Skeletal muscle tissue (tissue), 4 donors: Measurements from ENCODE around the gene PPIF. TPM values are rescaled to one million over a fixed set of nuclear protein-coding genes. Genes with fewer than 3 reads are reported as not detected.

Source experiments
- H3K27ac ChIP-seq: one replicate; pipeline ENCODE4 v1.7.0; 2013; ENCODE audit warnings: mild to moderate bottlenecking, low read depth, low read length, inconsistent platforms
- H3K27me3 ChIP-seq, 3 donors: one replicate each; pipeline ENCODE4 v1.7.0; 2013; ENCODE audit warnings: low read length in 3 of 3; ENCODE audit not compliant: control insufficient read depth in 3 of 3, insufficient read depth in 3 of 3
- H3K36me3 ChIP-seq, 3 donors: one replicate each; pipeline ENCODE4 v1.7.0; 2013; ENCODE audit warnings: low read length in 3 of 3; ENCODE audit not compliant: control insufficient read depth in 3 of 3, insufficient read depth in 3 of 3
- H3K4me1 ChIP-seq, 3 donors: one replicate each; pipeline ENCODE4 v1.7.0; 2013; ENCODE audit warnings: low read length in 3 of 3, mild to moderate bottlenecking in 3 of 3; ENCODE audit not compliant: control insufficient read depth in 3 of 3, insufficient read depth in 3 of 3
- H3K4me3 ChIP-seq, 3 donors: one replicate each; pipeline ENCODE4 v1.7.0; 2013; ENCODE audit warnings: low read length in 3 of 3
- H3K9ac ChIP-seq, 3 donors: one replicate each; pipeline ENCODE4 v1.7.0; 2013; ENCODE audit warnings: low read length in 3 of 3, mild to moderate bottlenecking in 3 of 3, moderate library complexity in 2 of 3, low read depth in 1 of 3
- H3K9me3 ChIP-seq, 3 donors: one replicate each; pipeline ENCODE4 v1.7.0; 2013; ENCODE audit warnings: low read length in 3 of 3; ENCODE audit not compliant: control insufficient read depth in 3 of 3
- total RNA-seq: library from RNA; depleted of rRNA; stranded (reverse); fragments of >200 nt; gene quantifications from one replicate; pipeline ENCODE4 v1.2.3, GENCODE V29; 2014
- donor health status: Osteomylitis.

Gene PPIF
- total RNA-seq, 1 donor from 2014 or later: 9.9 TPM

DNA sequence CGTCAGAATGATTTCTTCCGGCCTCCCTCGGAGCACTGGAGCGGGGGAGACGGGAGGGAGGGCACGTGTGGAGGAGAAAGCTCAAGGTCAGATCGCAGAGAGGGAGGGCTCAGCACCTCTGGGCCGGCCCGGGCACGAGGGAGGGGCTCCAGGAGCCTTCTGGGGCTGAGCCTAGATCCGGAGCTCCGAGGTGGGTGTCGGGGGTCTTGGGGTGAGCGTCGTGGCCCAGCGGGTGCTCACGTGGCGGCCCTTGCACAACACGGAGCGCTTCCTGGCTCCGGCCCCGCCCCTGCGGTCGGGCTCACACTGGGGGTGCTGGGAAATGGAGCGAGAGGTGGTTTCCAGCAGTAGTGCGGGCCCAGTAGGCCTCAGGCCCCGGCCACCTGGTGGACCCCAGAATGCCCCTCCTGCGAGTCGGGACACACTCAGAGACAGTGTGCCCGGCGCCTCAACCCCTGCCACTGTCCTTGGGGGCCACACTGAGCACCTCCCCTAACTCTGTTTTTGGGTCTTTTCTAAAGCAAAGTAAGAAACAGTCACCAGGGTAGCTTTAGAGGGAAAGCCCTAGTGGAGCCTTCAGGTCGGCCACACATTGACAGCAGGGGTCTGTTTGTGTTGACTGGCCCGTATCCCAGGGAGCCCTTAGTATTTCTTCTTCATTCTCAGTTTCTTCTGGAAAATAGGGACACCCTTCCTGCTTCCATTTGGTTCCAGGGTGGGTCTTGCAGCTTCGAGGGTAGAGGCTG lies 798 bp downstream of the PPIF start:
- Histone ChIP-seq H3K9me3 (no peaks in the 10 kb centered on the region), H3K27ac (peak overlapping the region; percentile 90), H3K36me3 (peaks cover 36 to 38% (median 36%) of the 10 kb centered on the region in 3 donors), H3K9ac (peak overlapping the region; percentile 87 to 95 (median 93)), H3K4me1 (peaks cover 14 to 33% (median 26%) of the 10 kb centered on the region in 3 donors), H3K27me3 (no peaks in the 10 kb centered on the region), H3K4me3 (peak overlapping the region; percentile 79 to 87 (median 86))

- peak overlapping the region; percentile 79 to 87 (median 86) for H3K4me3 ChIP-seq
- peaks cover 38 to 44% (median 41%) of the 10 kb centered on the region in 3 donors for H3K36me3 ChIP-seq
- H3K9ac ChIP-seq: peak overlapping the region; percentile 87 to 95 (median 93)
- peaks cover 12 to 31% (median 21%) of the 10 kb centered on the region in 3 donors for H3K4me1 ChIP-seq
- no peaks in the 10 kb centered on the region for H3K9me3 ChIP-seq
- no peaks in the 10 kb centered on the region for H3K27me3 ChIP-seq
- peak overlapping the region; percentile 90 for H3K27ac ChIP-seq
Measured at GRCh38 chr10:79348640-79348988, 1.3 kb downstream of the PPIF start.

GRCh38 chr10:79349072-79349491 lies 1.8 kb downstream of the PPIF start:
- peaks cover 12 to 36% (median 21%) of the 10 kb centered on the region in 3 donors for H3K4me1 ChIP-seq
- peak overlapping the region in 2 of 3 donors; percentile 30 to 95 for H3K9ac ChIP-seq

DNA sequence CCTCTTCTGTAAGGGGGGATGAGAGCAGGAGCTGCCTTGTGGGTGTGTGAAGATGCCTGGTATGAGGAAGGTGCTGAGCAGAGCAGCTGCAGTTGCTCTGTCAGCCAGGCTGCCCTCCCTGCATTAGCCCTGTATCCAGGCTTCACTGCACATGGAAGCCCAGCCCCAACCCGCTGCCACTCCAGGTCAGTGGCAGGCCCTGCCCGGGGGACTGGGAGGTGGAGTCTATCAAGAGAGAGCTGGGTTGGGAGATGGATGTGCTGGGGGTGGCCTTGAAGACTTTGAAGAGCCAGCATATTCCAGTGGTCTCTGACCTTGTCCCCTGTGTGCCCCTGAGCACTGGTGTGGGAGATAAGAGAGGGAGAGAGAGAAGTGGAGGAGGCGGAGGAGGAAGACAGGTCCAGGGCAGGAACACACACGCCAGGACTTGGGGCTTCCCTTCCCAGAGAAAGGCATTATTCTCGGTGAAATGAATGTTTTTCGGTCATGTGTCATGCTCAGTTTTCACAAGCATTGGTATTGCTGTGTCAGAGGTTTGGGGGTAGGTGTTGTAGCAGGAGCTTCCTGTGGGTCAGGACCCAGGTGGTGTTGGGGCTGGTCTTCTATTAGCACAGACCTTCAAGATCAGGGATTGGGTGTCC lies 2.6 kb downstream of the PPIF start:
- H3K9ac ChIP-seq: no peak overlapping the region
- H3K36me3 ChIP-seq: peaks cover 50 to 55% (median 53%) of the 10 kb centered on the region in 3 donors
- H3K4me1 ChIP-seq: peaks cover 12 to 36% (median 25%) of the 10 kb centered on the region in 3 donors
- H3K27ac ChIP-seq: no peak overlapping the region
- no peaks in the 10 kb centered on the region for H3K9me3 ChIP-seq
- no peaks in the 10 kb centered on the region for H3K27me3 ChIP-seq
- H3K4me3 ChIP-seq: no peak overlapping the region

More at GRCh38 chr10:79349072-79349491, 1.8 kb downstream of the PPIF start:
- no peak overlapping the region for H3K4me3 ChIP-seq
- peak overlapping the region; percentile 90 for H3K27ac ChIP-seq
- H3K9me3 ChIP-seq: no peaks in the 10 kb centered on the region
- H3K36me3 ChIP-seq: peaks cover 43 to 48% (median 46%) of the 10 kb centered on the region in 3 donors
- H3K27me3 ChIP-seq: no peaks in the 10 kb centered on the region

DNA sequence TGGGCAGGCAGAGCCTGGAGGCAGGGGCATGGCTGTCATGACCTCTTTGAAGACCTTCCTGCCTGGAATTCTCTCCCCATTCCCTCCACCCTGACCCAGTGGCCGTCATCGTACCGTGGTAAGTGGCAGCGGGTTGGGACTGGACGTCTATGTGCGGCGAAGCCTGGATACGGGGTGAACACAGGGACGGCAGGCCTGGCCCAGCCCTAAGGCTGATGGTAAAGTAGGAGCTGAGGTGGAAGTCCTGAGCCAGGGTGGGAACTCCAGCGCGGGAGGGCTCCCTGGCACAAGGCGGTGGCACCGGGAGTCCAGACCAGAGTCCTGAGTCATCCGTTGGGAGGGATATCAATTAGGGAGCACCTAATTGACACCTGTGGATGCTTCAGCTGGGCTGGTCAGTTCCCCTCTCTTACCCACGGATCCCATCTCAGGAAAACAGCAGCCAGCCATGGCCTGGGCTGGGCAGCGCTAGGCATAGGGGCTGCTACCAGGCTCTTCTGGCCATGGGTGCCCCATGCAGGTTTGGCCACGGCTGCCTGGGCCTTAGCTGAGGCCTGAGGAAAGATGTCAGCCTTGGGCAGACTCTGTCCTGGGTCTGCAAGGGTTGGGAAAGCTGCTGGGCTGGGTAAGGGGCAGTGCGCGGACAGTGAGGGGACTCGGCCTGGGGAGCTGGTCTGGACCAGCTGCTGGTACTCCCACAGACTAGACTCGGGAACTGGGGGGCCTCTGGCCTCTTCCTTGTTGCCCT lies 3.3 kb downstream of the PPIF start:
- Histone ChIP-seq H3K9ac (no peak overlapping the region), H3K36me3 (peaks cover 53 to 61% (median 55%) of the 10 kb centered on the region in 3 donors), H3K9me3 (no peaks in the 10 kb centered on the region), H3K27ac (no peak overlapping the region), H3K4me3 (no peak overlapping the region), H3K4me1 (peaks cover 12 to 36% (median 25%) of the 10 kb centered on the region in 3 donors), H3K27me3 (no peaks in the 10 kb centered on the region)

DNA sequence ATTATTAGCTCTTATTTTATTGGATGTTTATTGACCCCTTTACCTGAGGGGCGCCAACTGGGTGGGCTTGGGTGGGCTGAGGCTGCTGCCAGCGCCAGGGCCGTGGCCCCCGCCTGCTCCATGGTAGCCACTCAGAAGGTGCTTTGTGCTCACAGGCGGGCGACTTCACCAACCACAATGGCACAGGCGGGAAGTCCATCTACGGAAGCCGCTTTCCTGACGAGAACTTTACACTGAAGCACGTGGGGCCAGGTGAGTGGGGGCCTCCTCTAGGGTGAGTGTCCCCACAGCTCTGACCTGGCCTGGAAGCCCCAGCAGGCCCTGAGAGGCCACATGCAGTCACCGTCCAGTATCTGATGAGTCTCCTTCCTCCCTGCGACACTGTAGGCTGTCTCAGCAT lies 4.1 kb downstream of the PPIF start:
- Histone ChIP-seq H3K9me3 (no peaks in the 10 kb centered on the region), H3K4me1 (peaks cover 12 to 36% (median 25%) of the 10 kb centered on the region in 3 donors), H3K9ac (no peak overlapping the region), H3K27ac (no peak overlapping the region), H3K27me3 (no peaks in the 10 kb centered on the region), H3K36me3 (peaks cover 53 to 68% (median 55%) of the 10 kb centered on the region in 3 donors), H3K4me3 (no peak overlapping the region)

- Histone ChIP-seq H3K4me1 (peaks cover 9 to 32% (median 21%) of the 10 kb centered on the region in 3 donors), H3K4me3 (no peak overlapping the region), H3K36me3 (peaks cover 54 to 73% (median 55%) of the 10 kb centered on the region in 3 donors), H3K9me3 (no peaks in the 10 kb centered on the region), H3K27ac (no peak overlapping the region), H3K27me3 (no peaks in the 10 kb centered on the region), H3K9ac (no peak overlapping the region)
Measured at GRCh38 chr10:79352035-79352877, 5.0 kb downstream of the PPIF start.

GRCh38 chr10:79353000-79353406 lies 5.7 kb downstream of the PPIF start:
- Histone ChIP-seq H3K36me3 (peaks cover 55 to 73% (median 56%) of the 10 kb centered on the region in 3 donors), H3K9me3 (no peaks in the 10 kb centered on the region), H3K4me1 (peaks cover 5 to 28% (median 17%) of the 10 kb centered on the region in 3 donors), H3K27ac (no peak overlapping the region), H3K27me3 (no peaks in the 10 kb centered on the region), H3K9ac (no peak overlapping the region), H3K4me3 (no peak overlapping the region)

- H3K9me3 ChIP-seq: no peaks in the 10 kb centered on the region
- H3K27ac ChIP-seq: no peak overlapping the region
- no peak overlapping the region for H3K4me3 ChIP-seq
- peaks cover 0 to 27% (median 15%) of the 10 kb centered on the region in 3 donors for H3K4me1 ChIP-seq
- no peaks in the 10 kb centered on the region for H3K27me3 ChIP-seq
- peaks cover 53 to 73% (median 55%) of the 10 kb centered on the region in 3 donors for H3K36me3 ChIP-seq
- no peak overlapping the region for H3K9ac ChIP-seq
Measured at GRCh38 chr10:79353726-79354125, 6.5 kb downstream of the PPIF start.
